COLO668 (cell line): ENCODE data around the gene MAP3K14.

Experiments used
- DNase-seq: peaks from one replicate; lab custom pipeline; 2025; ENCODE audit not compliant: unreplicated experiment; lab: John Stamatoyannopoulos, UW

The MAP3K14 gene

GRCh38 chr17:45284176-45285140, 32.4 kb downstream of the MAP3K14 start:
- peak; percentile 17 for DNase-seq

GRCh38 chr17:45283711-45284110, 33.1 kb downstream of the MAP3K14 start:
- DNase-seq, result no peak

GRCh38 chr17:45282683-45283644, 33.9 kb downstream of the MAP3K14 start:
- DNase-seq, result peak; percentile 2

- DNase-seq, result no peak
Measured at GRCh38 chr17:45279898-45280297, 36.9 kb downstream of the MAP3K14 start.

GRCh38 chr17:45277992-45278391, 38.8 kb downstream of the MAP3K14 start:
- no peak for DNase-seq

- DNase-seq, result peak; percentile 81
Measured at GRCh38 chr17:45277216-45277849, 39.5 kb downstream of the MAP3K14 start.

GRCh38 chr17:45276031-45276430, 40.8 kb downstream of the MAP3K14 start:
- no peak for DNase-seq

GRCh38 chr17:45274033-45274432, 42.8 kb downstream of the MAP3K14 start:
- no peak for DNase-seq

- DNase-seq, result no peak
Measured at GRCh38 chr17:45273551-45273957, 43.3 kb downstream of the MAP3K14 start.

- no peak for DNase-seq
Measured at GRCh38 chr17:45271603-45272002, 45.2 kb downstream of the MAP3K14 start.

- peak; percentile 4 for DNase-seq
Measured at GRCh38 chr17:45270828-45271418, 45.9 kb downstream of the MAP3K14 start.

- DNase-seq, result no peak
Measured at GRCh38 chr17:45269912-45270311, 46.9 kb downstream of the MAP3K14 start.

- DNase-seq, result no peak
Measured at GRCh38 chr17:45267436-45268055, 49.3 kb downstream of the MAP3K14 start.

- DNase-seq, result no peak
Measured at GRCh38 chr17:45266372-45266926, 50.4 kb downstream of the MAP3K14 start.

- no peak for DNase-seq
Measured at GRCh38 chr17:45265821-45266220, 51.0 kb downstream of the MAP3K14 start.

GRCh38 chr17:45264988-45265387, 51.8 kb downstream of the MAP3K14 start:
- DNase-seq, result no peak

GRCh38 chr17:45264430-45264829, 52.4 kb downstream of the MAP3K14 start:
- DNase-seq, result no peak

GRCh38 chr17:45263477-45263860, 53.4 kb downstream of the MAP3K14 start:
- DNase-seq, result no peak

GRCh38 chr17:45262516-45263476, 54.0 kb downstream of the MAP3K14 start:
- no peak for DNase-seq
